Body of pancreas (tissue), 4 donors: ENCODE data around the gene DTNB.

ENCODE experiments used
- CTCF ChIP-seq, 7 experiments: fragments of 450-650 bp in 4 of 7; fragments of 200-600 bp in 3 of 7; sonication (generic) in 3 of 7; IDR thresholded peaks; one replicate each; pipeline ENCODE4 v1.5.1; 2016 to 2019; ENCODE audit warnings: antibody characterized with exemption in 7 of 7
- POLR2A ChIP-seq, 3 donors: fragments of 450-650 bp; IDR thresholded peaks; one replicate each; pipeline ENCODE4 v1.6.1; 2016; ENCODE audit warnings: antibody characterized with exemption in 3 of 3, mild to moderate bottlenecking in 2 of 3

GRCh38 chr2:25684577-25685473, 11.4 kb upstream of the DTNB start:
- no peak for TF ChIP-seq CTCF (IDR thresholded peaks at IDR 0.05)
- TF ChIP-seq POLR2A (IDR thresholded peaks at IDR 0.05): no peak
